ENCODE results near the gene LPO. TPM values are rescaled to one million over a fixed set of nuclear protein-coding genes. Genes with fewer than 3 reads are reported as not detected.

Gene LPO
- total RNA-seq, 1 experiment from 2014 or later: not detected

GRCh38 chr17:58313815-58314705 is 75.7 kb downstream of the LPO start:
- ATAC-seq (no peak), DNase-seq (ENCODE audit: low read depth, low spot score) (no peak)
- Histone ChIP-seq H3K9me3 (ENCODE audit: control insufficient read depth, insufficient read depth, low read depth, low read length) (no peaks in the 10 kb centered on the region), H3K4me3 (ENCODE audit: low read depth in 2 of 2, low read length in 2 of 2) (no peak overlapping the region), H3K27ac (ENCODE audit: low read length) (no peak overlapping the region), H3K36me3 (ENCODE audit: control insufficient read depth, insufficient read depth, low read length) (no peaks in the 10 kb centered on the region), H3K4me1 (ENCODE audit: control insufficient read depth, insufficient read depth, low read length) (no peaks in the 10 kb centered on the region), H3K27me3 (ENCODE audit: control insufficient read depth, insufficient read depth, low read length) (no peaks in the 10 kb centered on the region)
- intact Hi-C loops (cut with micrococcal nuclease; ENCODE audit: unreplicated experiment) (no loop called here), in situ Hi-C loops (cut with HindIII; ENCODE audit: low pct_unique_long_range_greater_than_20kb, low sequenced_read_pairs) (no loop called here)
- BruUV-seq (replicated peaks): no TSS peak
- ChIA-PET POLR2A (no interaction called here), CTCF (no interaction called here)
- TF ChIP-seq REST (IDR thresholded peaks at IDR 0.05; ENCODE audit: insufficient read depth in 1 of 2, low read depth in 2 of 2, low read length in 1 of 2) (no peak), TCF7L2 (IDR thresholded peaks at IDR 0.05; ENCODE audit: low read depth, low read length) (no peak), POLR2AphosphoS5 (IDR thresholded peaks at IDR 0.05; ENCODE audit: low read depth, low read length) (no peak), SIN3A (IDR thresholded peaks at IDR 0.05; ENCODE audit: borderline replicate concordance, insufficient read depth, low read depth, low read length) (no peak)
- TF ChIP-seq, protein P1, sequence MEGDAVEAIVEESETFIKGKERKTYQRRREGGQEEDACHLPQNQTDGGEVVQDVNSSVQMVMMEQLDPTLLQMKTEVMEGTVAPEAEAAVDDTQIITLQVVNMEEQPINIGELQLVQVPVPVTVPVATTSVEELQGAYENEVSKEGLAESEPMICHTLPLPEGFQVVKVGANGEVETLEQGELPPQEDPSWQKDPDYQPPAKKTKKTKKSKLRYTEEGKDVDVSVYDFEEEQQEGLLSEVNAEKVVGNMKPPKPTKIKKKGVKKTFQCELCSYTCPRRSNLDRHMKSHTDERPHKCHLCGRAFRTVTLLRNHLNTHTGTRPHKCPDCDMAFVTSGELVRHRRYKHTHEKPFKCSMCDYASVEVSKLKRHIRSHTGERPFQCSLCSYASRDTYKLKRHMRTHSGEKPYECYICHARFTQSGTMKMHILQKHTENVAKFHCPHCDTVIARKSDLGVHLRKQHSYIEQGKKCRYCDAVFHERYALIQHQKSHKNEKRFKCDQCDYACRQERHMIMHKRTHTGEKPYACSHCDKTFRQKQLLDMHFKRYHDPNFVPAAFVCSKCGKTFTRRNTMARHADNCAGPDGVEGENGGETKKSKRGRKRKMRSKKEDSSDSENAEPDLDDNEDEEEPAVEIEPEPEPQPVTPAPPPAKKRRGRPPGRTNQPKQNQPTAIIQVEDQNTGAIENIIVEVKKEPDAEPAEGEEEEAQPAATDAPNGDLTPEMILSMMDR (IDR thresholded peaks at IDR 0.05): no peak

- Histone ChIP-seq H3K9me3 (ENCODE audit: control insufficient read depth, insufficient read depth, low read depth, low read length) (no peaks in the 10 kb centered on the region), H3K27ac (ENCODE audit: low read length) (no peak overlapping the region), H3K27me3 (ENCODE audit: control insufficient read depth, insufficient read depth, low read length) (no peaks in the 10 kb centered on the region), H3K4me3 (ENCODE audit: low read depth in 2 of 2, low read length in 2 of 2) (no peak overlapping the region), H3K36me3 (ENCODE audit: control insufficient read depth, insufficient read depth, low read length) (no peaks in the 10 kb centered on the region), H3K4me1 (ENCODE audit: control insufficient read depth, insufficient read depth, low read length) (no peaks in the 10 kb centered on the region)
- ATAC-seq (no peak), DNase-seq (ENCODE audit: low read depth, low spot score) (no peak)
- intact Hi-C loops (cut with micrococcal nuclease; ENCODE audit: unreplicated experiment): no loop called here
- in situ Hi-C loops (cut with HindIII; ENCODE audit: low pct_unique_long_range_greater_than_20kb, low sequenced_read_pairs): no loop called here
- CTCF ChIA-PET: no interaction called here
- POLR2A ChIA-PET: interaction anchor here (0.7 kb wide), 1 partner anchor 37 kb away, joined by 4 read pairs; no protein-coding TSS in a partner anchor
- no TSS peak for BruUV-seq (replicated peaks)
- TF ChIP-seq SIN3A (IDR thresholded peaks at IDR 0.05; ENCODE audit: borderline replicate concordance, insufficient read depth, low read depth, low read length): no peak
- no peak for TF ChIP-seq POLR2AphosphoS5 (IDR thresholded peaks at IDR 0.05; ENCODE audit: low read depth, low read length)
- no peak for TF ChIP-seq REST (IDR thresholded peaks at IDR 0.05; ENCODE audit: insufficient read depth in 1 of 2, low read depth in 2 of 2, low read length in 1 of 2)
- no peak for TF ChIP-seq TCF7L2 (IDR thresholded peaks at IDR 0.05; ENCODE audit: low read depth, low read length)
- TF ChIP-seq, protein P1 (IDR thresholded peaks at IDR 0.05): no peak
Observed at GRCh38 chr17:58314706-58315015, 76.3 kb downstream of the LPO start.

Measured in Panc1 (cell line).